ENCODE measurements around the gene PHF21A. TPM values are rescaled to one million over a fixed set of nuclear protein-coding genes. Genes with fewer than 3 reads are reported as not detected.

Gene PHF21A
- total and polyA plus RNA-seq, 2 donors (not counting 3 experiments of a cell fraction or from before 2014, with no cell fraction given), result 14.1 to 30.5 TPM

DNA sequence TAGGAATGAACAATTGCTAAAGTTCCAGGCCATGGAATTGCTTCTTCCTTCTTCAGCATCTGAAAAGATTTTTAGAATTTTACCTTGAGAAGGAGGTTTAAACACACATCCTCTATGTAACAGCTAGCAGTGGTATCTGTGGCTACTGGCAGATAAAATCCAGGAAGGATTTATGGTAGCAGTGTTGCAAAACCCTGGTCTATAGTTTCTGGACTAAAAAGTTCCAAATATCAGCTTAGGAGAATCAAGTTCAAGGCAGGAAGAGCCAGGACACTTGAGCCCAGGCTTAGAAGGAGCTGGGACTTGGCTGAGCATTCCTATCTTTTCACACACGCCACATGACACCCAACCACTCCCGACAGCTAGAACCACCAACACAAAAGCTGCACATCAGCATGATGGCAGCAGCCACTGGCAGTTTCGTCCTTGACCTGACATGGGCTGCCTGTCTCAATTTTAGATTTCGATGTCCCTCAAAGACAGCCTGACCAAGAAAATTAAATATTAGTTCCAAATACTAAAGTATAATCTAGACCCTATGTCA lies 184.7 kb downstream of the PHF21A start:
- ChIA-PET CTCF (interaction anchor here (1.1 to 1.4 kb wide), 2 partner anchors 28 to 70 kb away, joined by 3 to 6 read pairs; no protein-coding TSS in a partner anchor), POLR2A (no interaction called here)
- H3K9ac ChIP-seq (replicated peaks; ENCODE audit: extremely low read depth, insufficient read depth, low read length), result no peak overlapping the region
- no peak overlapping the region for H2AFZ ChIP-seq (ENCODE audit: low read depth, low read length)
- H3K36me3 ChIP-seq (ENCODE audit: control insufficient read depth in 2 of 2, extremely low read depth in 1 of 2, insufficient read depth in 2 of 2, low read length in 2 of 2), result peaks cover 0 to 35% of the 10 kb centered on the region in 2 experiments
- H3K27me3 ChIP-seq (ENCODE audit: control insufficient read depth in 2 of 2, insufficient read depth in 2 of 2, low read length in 2 of 2), result no peaks in the 10 kb centered on the region
- no peak overlapping the region for H3K4me3 ChIP-seq (replicated peaks in 1 of 3; ENCODE audit: insufficient read depth in 1 of 3, low read depth in 1 of 3, low read length in 3 of 3)
- BruUV-seq (replicated peaks), result no TSS peak
- no peaks in the 10 kb centered on the region for H3K4me1 ChIP-seq (ENCODE audit: control insufficient read depth, extremely low read depth, insufficient read depth, low read length)
- no peaks in the 10 kb centered on the region for H4K20me1 ChIP-seq (replicated peaks; ENCODE audit: control insufficient read depth, extremely low read depth, insufficient read depth, low read length)
- TF ChIP-seq MYC (IDR thresholded peaks at IDR 0.05; ENCODE audit: low read depth, low read length) (no peak), JUN (IDR thresholded peaks at IDR 0.05; ENCODE audit: borderline replicate concordance, insufficient read depth, insufficient read length, low read depth) (no peak), GATA2 (IDR thresholded peaks at IDR 0.05; ENCODE audit: insufficient read depth, insufficient read length, low read depth, low read length) (no peak), POLR2A (IDR thresholded peaks at IDR 0.05; ENCODE audit: low read depth, low read length) (no peak), POLR2AphosphoS5 (IDR thresholded peaks at IDR 0.05; ENCODE audit: insufficient read depth, low read depth, low read length) (no peak), EZH2 (IDR thresholded peaks at IDR 0.05; ENCODE audit: borderline replicate concordance, low read depth, low read length, severe bottlenecking) (no peak)
- TF ChIP-seq, protein P1, sequence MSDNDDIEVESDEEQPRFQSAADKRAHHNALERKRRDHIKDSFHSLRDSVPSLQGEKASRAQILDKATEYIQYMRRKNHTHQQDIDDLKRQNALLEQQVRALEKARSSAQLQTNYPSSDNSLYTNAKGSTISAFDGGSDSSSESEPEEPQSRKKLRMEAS (IDR thresholded peaks at IDR 0.05; ENCODE audit: insufficient read depth, insufficient read length), result no peak
- dilution Hi-C loops (cut with MboI; ENCODE audit: extremely low pct_ligation_motif_present, low sequenced_read_pairs) (no loop called here), intact Hi-C loops (cut with micrococcal nuclease) (no loop called here)
- H3K9me3 ChIP-seq (replicated peaks; ENCODE audit: control insufficient read depth, insufficient read depth, low read length), result no peaks in the 10 kb centered on the region
- DNase-seq (ENCODE audit: low read depth, low spot score) (no peak), FAIRE-seq (no peak)
- H3K79me2 ChIP-seq (ENCODE audit: control insufficient read depth, insufficient read depth, low read length), result no peaks in the 10 kb centered on the region
- no peak overlapping the region for H3K4me2 ChIP-seq (ENCODE audit: insufficient read depth, low read length)
- no peak overlapping the region for H3K27ac ChIP-seq (ENCODE audit: insufficient read depth, low read depth, low read length)
- H3K9me1 ChIP-seq (replicated peaks; ENCODE audit: control insufficient read depth, extremely low read depth, insufficient read depth, low read length), result no peaks in the 10 kb centered on the region

Data from endothelial cell of umbilical vein (primary cell).